SU-DHL-6 (cell line): ENCODE results near the gene AMELX.

ENCODE experiments used
- CTCF ChIP-seq: fragments of 200-600 bp; sonication (generic); IDR thresholded peaks from one replicate; pipeline ENCODE4 v1.5.1; 2017; ENCODE audit warnings: antibody characterized with exemption, mild to moderate bottlenecking, low read length, moderate library complexity; ENCODE audit not compliant: insufficient read depth, poor library complexity, severe bottlenecking
- EZH2phosphoT487 ChIP-seq: fragments of 200-600 bp; sonication (generic), shearing (Covaris generic); conservative IDR thresholded peaks from 2 replicates; pipeline ENCODE4 v1.6.1; 2018; ENCODE audit warnings: mild to moderate bottlenecking, antibody characterized with exemption, low read length, moderate library complexity, mixed read lengths

- no peak for TF ChIP-seq CTCF
- TF ChIP-seq EZH2phosphoT487 = no peak
These were observed 49.5 kb downstream of the AMELX start for GRCh38 chrX:11342673-11343072.
